HG03521 (cell line): ENCODE results near the gene IL1RAPL2.
"Not testable (repeated sequence)": the region's sequence is repeated elsewhere in the genome, so short reads cannot be mapped to it uniquely, and the experiment has no call there.

Experiments
- ATAC-seq: cut with Tn5 transposase; IDR thresholded peaks from one replicate; pipeline ENCODE4 v1.9.1; 2021; ENCODE audit warnings: mild to moderate bottlenecking, moderate library complexity; ENCODE audit not compliant: unreplicated experiment

Gene IL1RAPL2

GRCh38 chrX:105006103-105006502, 440.1 kb downstream of the IL1RAPL2 start:
- ATAC-seq, result no peak

- no peak for ATAC-seq
Observed at GRCh38 chrX:105006996-105007395, 441.0 kb downstream of the IL1RAPL2 start.

- no peak for ATAC-seq
Observed at GRCh38 chrX:105013719-105014118, 447.7 kb downstream of the IL1RAPL2 start.

GRCh38 chrX:105017641-105018040, 451.6 kb downstream of the IL1RAPL2 start:
- ATAC-seq, result no peak

GRCh38 chrX:105018865-105019264, 452.9 kb downstream of the IL1RAPL2 start:
- no peak for ATAC-seq

GRCh38 chrX:105028962-105029361, 463.0 kb downstream of the IL1RAPL2 start:
- not testable (repeated sequence) for ATAC-seq

- no peak for ATAC-seq
Observed at GRCh38 chrX:105038672-105039328, 472.8 kb downstream of the IL1RAPL2 start.

GRCh38 chrX:105050921-105051320, 484.9 kb downstream of the IL1RAPL2 start:
- no peak for ATAC-seq

GRCh38 chrX:105051364-105051763, 485.4 kb downstream of the IL1RAPL2 start:
- ATAC-seq, result no peak

GRCh38 chrX:105052926-105053325, 486.9 kb downstream of the IL1RAPL2 start:
- ATAC-seq, result no peak

- ATAC-seq, result no peak
Observed at GRCh38 chrX:105063743-105064142, 497.7 kb downstream of the IL1RAPL2 start.

- no peak for ATAC-seq
Observed at GRCh38 chrX:105098201-105098600, 532.2 kb downstream of the IL1RAPL2 start.

GRCh38 chrX:105098812-105099211, 532.8 kb downstream of the IL1RAPL2 start:
- ATAC-seq, result no peak

GRCh38 chrX:105101378-105101777, 535.4 kb downstream of the IL1RAPL2 start:
- no peak for ATAC-seq

GRCh38 chrX:105109936-105110335, 543.9 kb downstream of the IL1RAPL2 start:
- no peak for ATAC-seq

GRCh38 chrX:105114554-105115130, 548.6 kb downstream of the IL1RAPL2 start:
- no peak for ATAC-seq

GRCh38 chrX:105115596-105116320, 549.8 kb downstream of the IL1RAPL2 start:
- not testable (repeated sequence) for ATAC-seq

GRCh38 chrX:105116486-105116885, 550.5 kb downstream of the IL1RAPL2 start:
- no peak for ATAC-seq

GRCh38 chrX:105117621-105118020, 551.6 kb downstream of the IL1RAPL2 start:
- ATAC-seq, result no peak

GRCh38 chrX:105120463-105120862, 554.5 kb downstream of the IL1RAPL2 start:
- ATAC-seq, result no peak

GRCh38 chrX:105121186-105121585, 555.2 kb downstream of the IL1RAPL2 start:
- no peak for ATAC-seq

GRCh38 chrX:105126201-105126600, 560.2 kb downstream of the IL1RAPL2 start:
- ATAC-seq, result no peak
